Adipose tissue (tissue), 3 donors: Measurements from ENCODE around the gene IFI27L2. TPM values are rescaled to one million over a fixed set of nuclear protein-coding genes. Genes with fewer than 3 reads are reported as not detected.

Experiments used
- H3K27ac ChIP-seq: one replicate; pipeline ENCODE4 v1.5.1; 2013; ENCODE audit warnings: low read depth, low read length
- WGBS, 3 donors: extraction: QIAGEN DNeasy Blood & Tissue Kit; methylation state at CpG; one replicate each; pipeline ENCODE4 v1.1.7; 2013; 5-methylcytosine and 5-hydroxymethylcytosine counted together
- polyA plus RNA-seq, 3 donors: library from polyadenylated mRNA; stranded (reverse); fragments of 200-250 nt; gene quantifications; one replicate each; pipeline ENCODE4 v1.2.3, GENCODE V29; 2013
- donor health status: healthy with polysubstance abuse.
- donor health status: Bipolar disorder and iron deficiency.
- donor health status: healthy.

The IFI27L2 gene, protein sequence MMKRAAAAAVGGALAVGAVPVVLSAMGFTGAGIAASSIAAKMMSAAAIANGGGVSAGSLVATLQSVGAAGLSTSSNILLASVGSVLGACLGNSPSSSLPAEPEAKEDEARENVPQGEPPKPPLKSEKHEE
- 100 to 1,000 TPM in 1 of 3 donors, 10 to 100 TPM in 2; 22.5 to 120 (median 48.8) TPM for polyA plus RNA-seq

DNA sequence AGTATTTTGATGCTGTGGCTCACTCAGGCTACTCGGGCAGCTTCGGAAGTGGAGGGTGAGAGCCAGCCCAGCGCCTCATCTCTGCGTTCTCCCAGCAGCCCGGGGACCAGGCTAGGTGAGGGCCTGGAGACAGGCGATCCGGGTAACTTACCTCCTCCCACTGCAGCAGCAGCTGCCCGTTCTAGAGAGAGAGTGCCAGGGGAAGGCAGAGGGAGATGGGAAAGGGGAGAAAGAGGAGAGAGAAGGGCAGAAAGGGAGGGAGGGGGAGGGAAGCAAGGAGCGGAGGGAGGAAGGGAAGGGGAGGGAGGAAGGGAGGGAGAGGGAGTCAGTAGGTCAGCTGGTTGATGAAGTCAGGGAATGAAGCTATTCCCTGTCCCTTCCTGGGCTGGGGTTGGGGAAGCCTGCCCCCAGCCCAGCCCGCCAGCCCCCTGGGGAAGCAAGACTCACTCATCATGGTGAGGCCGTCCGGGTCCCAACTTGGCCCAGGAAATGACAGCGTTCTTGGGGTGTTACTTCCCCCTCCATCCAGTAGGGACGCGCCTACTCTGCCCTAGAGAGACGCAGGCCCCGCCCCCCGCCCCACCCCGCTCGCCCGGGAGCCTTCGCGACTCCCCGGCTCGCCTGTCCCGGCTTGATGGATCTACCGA lies at the start of gene IFI27L2:
Gene IFI27L2 (minus strand): TSS at position 494 of the 647 bp plus-strand sequence. CDS start 40 bp downstream, at position 454.
- no peak within 1 kb of the TSS for H3K27ac ChIP-seq
- 1 to 2% (median 1%) methylated on average over 26 to 27 of the region's 27 CpGs for WGBS, 3 donors

DNA sequence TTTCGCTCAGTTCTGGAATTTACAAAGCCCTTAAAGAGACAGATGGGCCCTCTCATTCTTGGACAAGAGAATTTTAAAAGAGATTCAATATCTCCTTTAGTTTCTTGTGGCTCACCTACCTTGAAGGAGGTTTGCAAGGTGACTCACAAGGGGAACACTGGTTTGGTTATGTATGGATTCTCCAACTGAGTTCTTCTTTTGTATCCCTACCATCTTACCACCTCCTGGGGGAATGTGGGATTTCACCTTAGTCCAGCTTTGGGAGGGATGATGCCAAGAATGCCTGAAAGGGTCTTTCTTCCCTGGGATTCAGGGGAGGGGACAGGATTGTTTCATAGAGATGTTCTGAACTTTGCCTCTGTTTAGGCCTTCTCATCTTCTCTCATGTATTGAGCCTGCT lies 48.4 kb upstream of the IFI27L2 start:
- H3K27ac ChIP-seq, result no peak overlapping the region
- WGBS, 3 donors, result 84 to 94% (median 86%) methylated on average over 1 of the region's 1 CpG

DNA sequence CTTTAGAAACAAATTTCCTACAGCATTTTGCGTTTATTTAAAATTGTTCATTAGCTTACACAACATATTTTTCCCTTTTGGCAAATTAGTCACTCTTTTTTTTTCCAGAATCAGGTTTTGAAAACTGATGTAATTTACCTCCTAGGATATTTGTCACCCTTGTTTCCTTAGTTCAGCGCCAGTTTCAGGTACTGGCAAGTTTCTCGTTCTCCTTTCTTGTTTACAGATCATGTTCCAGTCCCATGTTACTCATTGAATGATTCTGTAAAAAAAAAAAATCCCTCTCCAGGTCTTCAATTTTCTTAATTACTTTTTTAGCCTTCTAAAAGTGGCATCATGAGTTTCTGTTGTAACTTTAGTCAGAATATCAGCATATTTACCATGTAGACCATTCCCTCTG lies 47.4 kb upstream of the IFI27L2 start:
- 48 to 87% (median 78%) methylated on average over 3 of the region's 3 CpGs for WGBS, 3 donors
- no peak overlapping the region for H3K27ac ChIP-seq

DNA sequence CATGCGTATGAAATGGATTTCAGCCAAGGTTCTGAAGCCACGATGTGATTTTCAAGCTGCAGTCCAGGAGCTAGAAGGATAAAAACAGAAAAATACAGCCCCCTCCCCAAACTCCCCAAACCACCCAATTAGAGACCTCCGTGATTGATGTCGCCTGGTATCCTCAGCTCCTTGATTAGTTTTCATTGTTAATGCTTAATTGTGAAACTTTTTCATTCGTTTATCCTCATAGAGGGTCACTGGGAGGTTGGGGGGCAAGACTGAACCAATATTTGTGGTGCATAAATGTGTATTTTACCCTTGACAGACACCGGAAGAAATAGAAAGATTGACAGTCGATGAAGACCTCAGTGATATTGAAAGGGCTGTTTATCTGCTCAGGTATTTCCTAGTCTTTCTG lies 46.3 kb upstream of the IFI27L2 start:
- no peak overlapping the region for H3K27ac ChIP-seq
- 26 to 27% (median 27%) methylated on average over 7 of the region's 7 CpGs for WGBS, 3 donors

DNA sequence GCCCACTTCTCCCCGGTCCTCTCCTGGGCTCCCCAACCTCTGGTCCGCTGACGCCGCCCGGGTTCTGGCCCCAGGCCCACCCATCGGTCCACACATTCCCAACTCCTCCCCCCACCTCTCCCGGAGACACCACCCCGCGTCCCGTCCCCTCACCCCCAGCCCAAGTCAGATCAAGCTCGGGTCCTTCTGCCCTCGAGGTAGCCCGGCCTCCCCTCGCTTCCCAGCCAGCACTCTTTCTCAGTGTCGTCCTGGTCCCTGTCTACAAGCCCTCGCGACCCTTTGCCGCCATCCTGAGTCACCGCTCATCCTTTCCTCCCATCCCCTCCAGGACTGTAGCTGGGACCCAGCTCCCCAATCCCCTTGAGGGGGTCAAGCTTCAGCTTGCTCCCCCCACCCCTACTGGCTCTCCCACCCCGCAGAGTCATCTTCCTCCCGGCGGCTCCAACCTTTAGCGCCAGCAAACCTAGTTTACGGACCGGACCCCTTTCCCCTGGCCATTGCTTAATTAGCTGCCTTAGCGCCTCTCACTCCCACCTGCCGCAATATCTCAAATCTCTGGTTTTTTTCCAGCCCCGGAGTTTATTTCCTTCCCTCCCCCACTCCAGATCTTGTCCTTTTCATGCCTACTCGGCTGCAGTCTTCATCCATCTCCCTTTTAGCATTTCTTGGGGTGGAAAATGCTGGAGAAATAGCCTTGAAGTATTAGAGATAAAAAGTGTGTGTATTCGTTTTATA lies 45.8 kb upstream of the IFI27L2 start:
- H3K27ac ChIP-seq, result no peak overlapping the region
- 2 to 3% (median 2%) methylated on average over 29 to 30 of the region's 30 CpGs for WGBS, 3 donors

DNA sequence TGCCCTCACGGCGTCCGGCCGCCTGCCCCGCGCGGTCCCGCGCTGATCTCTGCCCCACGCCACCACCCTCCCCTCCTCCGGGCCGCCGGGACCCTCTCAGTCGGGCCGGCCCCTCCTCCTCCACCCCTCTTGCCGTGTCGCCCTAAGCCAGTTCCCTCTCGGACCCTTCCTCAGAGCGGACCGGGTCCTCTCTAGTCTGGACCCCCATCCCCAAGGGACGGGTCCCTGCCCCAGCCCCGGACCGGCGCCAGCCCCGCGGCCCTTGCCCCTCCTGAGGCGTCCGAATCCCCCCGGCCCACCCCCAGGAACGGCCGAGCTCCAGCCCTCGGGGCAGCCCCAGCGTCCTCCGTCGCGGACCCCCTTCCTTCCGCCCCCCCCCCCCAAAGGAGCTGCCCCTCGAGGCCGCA lies 45.2 kb upstream of the IFI27L2 start:
- WGBS, 3 donors, result 0 to 2% (median 1%) methylated on average over 24 to 39 of the region's 39 CpGs
- H3K27ac ChIP-seq, result no peak overlapping the region

DNA sequence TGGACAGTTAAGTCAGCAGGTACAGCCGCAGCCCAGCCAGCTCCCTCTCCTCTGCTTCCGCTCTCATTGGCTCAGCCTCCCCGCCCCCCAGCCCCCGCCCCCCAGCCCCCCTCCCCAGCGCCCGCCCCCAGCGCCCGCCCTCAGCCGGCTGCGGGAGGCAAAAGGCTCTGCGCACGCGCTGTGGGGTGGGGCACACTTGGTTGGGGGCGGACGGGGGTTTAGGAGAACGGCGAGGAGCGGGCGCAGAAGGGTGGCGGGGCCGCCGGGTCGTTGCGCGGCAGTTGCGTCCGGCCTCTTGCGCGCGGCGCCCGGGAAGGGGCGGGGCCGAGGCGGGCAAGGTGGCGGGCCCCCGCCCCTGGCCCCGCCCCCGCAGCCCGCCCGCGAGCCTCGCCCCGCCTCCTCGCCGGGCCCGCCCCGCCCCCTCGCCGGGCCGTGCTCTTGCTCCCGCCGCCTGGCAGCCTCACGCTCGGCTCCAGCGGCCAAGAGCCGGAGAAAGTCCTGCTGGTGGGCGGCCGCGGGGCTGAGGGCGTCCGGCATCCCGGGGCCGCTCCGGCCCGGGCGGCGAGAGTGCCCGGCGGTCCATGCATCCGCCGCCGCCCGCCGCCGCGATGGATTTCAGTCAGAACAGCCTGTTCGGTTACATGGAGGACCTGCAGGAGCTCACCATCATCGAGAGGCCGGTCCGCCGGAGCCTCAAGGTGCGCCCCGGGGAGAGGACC lies 44.6 kb upstream of the IFI27L2 start, which contains the start of gene PPP4R4:
Gene PPP4R4 (plus strand): TSS at position 438 of the 719 bp plus-strand sequence. CDS start 144 bp downstream, at position 582.
- WGBS, 3 donors, result 0 to 1% (median 1%) methylated on average over 34 to 82 of the region's 84 CpGs
- H3K27ac ChIP-seq, result no peak within 1 kb of the TSS

DNA sequence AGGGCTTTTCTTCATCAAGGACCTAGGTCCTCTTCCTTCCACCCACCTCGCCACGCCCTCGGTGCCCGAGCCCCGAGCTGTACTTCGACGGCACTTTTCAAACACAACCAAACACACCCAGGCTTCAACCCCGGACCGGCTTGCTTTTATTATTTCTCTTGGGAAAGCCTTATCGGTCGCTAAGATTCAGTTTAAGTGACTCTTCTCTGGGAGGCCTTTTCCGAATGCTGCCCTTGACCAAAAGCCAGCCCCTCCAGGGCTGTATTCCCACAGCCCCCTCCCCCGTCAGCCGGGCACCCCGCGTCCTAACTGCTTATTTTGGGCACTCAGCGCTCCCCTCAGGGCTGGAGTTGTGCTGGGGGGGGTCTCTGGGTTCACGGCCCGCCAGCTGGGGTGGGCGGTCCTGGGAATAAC lies 44.1 kb upstream of the IFI27L2 start:
- 1% methylated on average over 20 of the region's 20 CpGs for WGBS, 3 donors
- H3K27ac ChIP-seq, result no peak overlapping the region

DNA sequence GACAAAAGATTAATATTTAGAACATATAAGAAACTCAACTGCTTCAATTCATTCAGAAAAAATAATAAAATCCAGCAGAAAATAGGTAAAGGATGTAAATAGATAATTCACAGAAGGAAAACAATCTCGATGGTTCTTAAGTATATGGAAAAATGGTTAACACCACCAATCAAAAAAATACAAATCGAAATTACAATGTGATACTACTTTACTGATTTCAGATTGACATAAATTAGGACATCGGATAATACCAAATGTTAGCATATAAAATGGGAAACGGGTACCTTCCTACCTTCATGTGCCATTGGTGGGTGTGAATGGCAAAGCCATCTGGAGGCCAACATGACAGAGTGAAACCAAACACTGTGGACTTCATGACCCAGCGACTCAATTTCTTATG lies 43.1 kb upstream of the IFI27L2 start:
- WGBS, 3 donors, result 79 to 87% (median 83%) methylated on average over 5 of the region's 5 CpGs
- no peak overlapping the region for H3K27ac ChIP-seq

DNA sequence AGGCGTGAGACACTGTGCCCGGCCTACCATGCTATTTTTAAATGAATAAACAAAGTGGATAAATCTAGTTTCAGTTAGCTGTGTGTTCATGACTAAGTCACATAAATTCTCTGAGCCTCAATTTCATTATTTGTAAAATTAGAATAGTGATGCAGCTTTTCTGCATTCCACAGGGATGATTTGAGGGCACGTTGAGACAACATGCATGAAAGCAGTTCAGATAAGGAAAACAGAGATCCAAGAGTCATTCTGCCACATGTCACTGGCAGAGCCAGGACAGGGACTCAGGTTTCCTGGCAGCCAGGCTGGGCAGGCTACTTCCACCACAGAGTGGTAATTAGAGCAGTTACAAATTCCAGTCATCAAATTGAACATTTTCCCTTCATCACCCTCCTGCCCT lies 41.8 kb upstream of the IFI27L2 start:
- WGBS, 3 donors, result 36 to 73% (median 71%) methylated on average over 3 of the region's 3 CpGs
- H3K27ac ChIP-seq, result no peak overlapping the region

DNA sequence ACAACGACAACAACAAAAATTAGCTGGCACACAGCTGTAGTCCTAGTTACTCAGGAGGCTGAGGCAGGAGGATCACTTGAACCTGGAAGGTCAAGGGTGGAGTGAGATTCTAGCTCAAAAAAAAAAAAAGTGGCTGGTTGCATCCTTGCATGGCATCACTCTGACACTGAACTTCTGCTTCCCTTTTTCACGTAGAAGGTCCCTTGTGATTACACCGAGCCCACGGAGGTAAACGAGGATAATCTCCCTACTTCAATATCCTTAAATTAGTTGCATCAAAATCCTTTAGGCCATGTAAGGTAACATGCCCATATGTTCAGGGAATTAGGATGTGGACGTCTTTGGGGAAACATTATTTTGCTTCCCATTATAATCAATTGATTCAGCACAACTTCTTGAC lies 40.7 kb upstream of the IFI27L2 start:
- no peak overlapping the region for H3K27ac ChIP-seq
- WGBS, 3 donors, result 54 to 81% (median 61%) methylated on average over 6 of the region's 6 CpGs

DNA sequence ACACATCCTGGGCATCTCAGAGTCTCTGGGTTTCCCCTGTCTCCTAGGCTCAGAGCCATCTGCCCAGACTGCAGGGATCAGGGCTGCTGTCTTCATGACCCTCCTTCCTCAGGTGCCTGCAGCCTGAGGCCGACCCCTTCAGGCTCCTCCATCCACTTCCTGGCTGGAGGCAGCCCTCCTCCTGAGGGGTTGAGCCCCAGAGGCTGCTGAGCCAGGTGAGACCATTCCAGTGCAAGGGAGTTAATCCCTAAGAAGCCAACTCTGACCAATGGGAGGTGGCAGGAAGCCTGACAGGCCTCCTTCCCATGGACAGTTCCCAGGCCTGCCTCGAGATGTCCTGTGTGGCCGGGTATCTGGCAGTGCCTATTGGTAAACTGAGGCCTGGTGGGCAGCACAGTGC lies 36.3 kb upstream of the IFI27L2 start:
- H3K27ac ChIP-seq, result no peak overlapping the region
- 82 to 91% (median 86%) methylated on average over 2 to 3 of the region's 3 CpGs for WGBS, 3 donors

DNA sequence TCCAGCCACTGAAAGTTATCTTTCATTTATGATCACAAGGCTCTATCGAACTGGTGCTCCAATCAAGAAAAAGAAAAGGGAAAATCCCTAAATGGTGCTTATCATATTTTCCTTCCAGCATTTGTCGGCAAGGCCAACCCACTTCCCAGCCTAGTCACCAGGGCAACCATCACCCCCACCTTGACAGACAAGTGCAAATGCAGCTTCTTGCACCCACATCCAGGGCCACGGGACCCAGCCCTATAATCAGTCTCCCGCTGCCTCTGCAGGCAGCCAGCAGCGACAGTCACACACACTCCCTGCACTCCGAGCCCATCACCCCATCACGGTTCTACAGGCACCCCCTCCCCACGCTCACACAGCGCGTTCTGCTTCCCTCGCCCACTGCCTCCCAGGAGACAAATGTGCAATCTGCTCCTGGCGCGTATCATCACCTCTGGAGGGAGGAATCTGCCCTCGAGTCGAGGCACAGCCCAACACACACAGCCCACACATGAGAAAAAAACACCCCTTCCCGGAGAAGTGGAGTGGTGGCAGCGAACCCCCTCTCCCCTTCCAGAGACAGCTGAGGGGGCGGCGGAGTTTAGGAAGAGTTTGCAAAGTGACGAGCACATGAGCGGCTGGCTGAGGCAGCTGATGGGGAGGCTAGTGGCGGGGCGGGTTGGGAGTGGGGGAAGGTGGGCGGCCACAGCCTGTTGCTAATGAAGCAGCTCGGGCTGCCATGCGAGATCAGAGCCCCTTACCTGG lies 35.5 kb upstream of the IFI27L2 start:
- WGBS, 3 donors, result 31 to 50% (median 43%) methylated on average over 26 of the region's 26 CpGs
- H3K27ac ChIP-seq, result no peak overlapping the region

DNA sequence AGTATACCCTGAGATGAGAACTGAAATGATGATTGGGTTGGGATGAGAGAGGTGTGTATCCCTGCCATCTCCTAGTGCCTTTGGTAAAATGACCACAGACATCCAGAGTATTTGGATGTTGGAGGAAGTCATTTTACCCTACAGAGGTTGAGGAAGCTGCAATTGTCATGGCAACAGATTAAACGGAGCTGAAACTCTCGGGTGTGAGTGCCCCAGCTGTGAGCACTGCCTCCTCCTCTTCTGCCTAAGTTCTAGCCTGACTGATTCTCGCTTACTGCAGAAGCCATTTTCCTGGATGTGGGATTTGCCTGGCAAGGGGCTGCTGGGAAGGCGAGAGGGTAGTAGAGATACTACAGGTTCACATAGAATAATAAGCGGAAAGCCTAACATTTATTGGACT lies 34.4 kb upstream of the IFI27L2 start:
- H3K27ac ChIP-seq, result no peak overlapping the region
- WGBS, 3 donors, result 61 to 80% (median 76%) methylated on average over 5 of the region's 5 CpGs

DNA sequence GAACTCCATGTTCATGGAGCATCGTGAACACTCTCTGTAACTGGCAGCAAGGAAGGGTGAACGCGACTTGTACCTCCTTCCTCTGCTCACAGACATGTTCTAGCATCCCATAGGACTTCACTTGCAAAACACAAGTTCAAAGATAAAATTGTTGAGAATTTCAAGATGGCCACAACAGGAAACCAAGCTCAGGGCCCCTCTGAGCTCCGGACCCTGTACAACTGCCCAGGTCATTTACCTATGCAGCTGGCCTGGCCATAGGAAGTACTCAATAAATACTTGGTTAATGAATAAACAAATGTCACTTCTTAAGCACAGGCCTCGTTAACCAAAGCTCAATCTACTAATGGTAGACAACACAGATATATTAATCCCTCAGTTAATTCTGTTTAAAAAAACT lies 33.1 kb upstream of the IFI27L2 start:
- no peak overlapping the region for H3K27ac ChIP-seq
- WGBS, 3 donors, result 82 to 88% (median 85%) methylated on average over 5 of the region's 5 CpGs

DNA sequence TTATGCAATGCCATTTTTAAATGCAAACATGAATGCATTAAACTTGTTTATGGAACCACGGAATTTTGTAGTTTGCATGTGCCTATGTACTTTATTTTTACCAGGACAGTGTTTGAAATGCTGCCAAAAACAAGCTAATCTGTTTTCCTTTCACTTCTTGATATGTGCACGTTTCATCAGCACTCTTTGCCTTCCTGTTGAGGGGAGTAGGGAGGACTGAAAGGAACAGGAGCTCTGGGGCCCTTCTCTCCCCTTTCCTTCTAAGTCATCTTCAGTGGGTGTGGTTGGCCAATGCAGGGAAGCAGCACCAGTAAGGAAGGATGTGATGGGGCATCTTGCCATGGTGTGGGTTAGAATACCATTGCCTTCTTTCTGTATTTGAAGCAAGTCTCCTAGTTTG lies 32.6 kb upstream of the IFI27L2 start:
- no peak overlapping the region for H3K27ac ChIP-seq
- 0 to 5% (median 1%) methylated on average over 2 of the region's 2 CpGs for WGBS, 3 donors

DNA sequence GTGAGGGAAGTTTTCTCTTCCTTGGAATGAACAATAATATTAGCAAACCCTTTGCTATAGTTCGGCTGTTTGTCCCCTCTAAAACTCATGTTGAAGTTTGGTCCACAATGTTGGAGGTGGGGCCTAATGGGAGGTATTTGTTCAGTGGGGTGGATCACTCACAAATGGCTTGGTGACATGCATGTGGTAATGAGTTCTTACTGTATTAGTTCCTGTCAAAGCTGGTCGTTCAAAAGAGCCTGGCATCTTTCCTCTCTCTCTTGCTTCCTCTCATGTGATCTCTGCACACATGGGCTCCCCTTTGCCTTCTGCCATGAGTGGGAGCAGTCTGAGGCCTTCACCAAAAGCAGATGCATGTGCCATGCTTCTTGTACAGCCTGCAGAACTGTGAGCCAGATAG lies 31.7 kb upstream of the IFI27L2 start:
- 48 to 57% (median 51%) methylated on average over 2 of the region's 2 CpGs for WGBS, 3 donors
- H3K27ac ChIP-seq, result no peak overlapping the region

DNA sequence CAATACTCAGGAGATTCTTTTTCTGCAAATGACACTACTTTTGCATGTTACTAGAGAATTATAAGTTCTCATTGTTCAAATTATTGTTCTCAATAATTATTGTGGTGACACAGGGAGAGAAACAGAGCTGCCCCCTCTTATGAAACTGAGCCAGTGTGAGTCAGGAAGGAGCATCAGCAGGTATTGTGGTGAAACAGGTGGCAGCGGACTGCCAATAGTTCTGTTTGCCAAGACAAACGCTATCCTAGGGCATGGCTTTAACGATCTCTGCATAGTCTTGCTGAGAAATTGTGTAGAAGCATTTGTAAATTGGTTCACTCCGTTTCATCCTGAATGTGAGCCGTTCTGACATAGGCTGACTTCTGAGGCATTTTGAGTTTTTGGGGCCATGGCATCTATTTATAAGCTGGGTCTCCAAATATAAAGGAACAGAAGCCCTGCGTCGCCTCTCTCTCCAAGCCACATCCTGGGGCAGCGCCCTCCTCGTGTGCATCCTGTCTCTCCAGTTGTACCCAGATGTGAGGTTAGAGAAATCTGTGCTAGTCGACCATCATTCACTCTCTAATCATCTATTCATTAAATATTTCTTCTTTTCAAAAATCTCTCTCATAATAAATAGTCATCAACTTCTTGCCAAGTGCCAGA lies 29.0 kb upstream of the IFI27L2 start:
- WGBS, 3 donors, result 53 to 56% (median 54%) methylated on average over 10 of the region's 10 CpGs
- H3K27ac ChIP-seq, result no peak overlapping the region
